ENCODE data around the gene TNPO1. TPM values are rescaled to one million over a fixed set of nuclear protein-coding genes. Genes with fewer than 3 reads are reported as not detected.
"Not testable (repeated sequence)": the region's sequence is repeated elsewhere in the genome, so short reads cannot be mapped to it uniquely, and the experiment has no call there.

TNPO1 gene
- total RNA-seq (2014; rRNA removed; shearing (Covaris generic)): 70.8 and 76.8 TPM in 2 replicates

GRCh38 chr5:72816284-72817075 lies at the start of gene TNPO1:
TSS of gene TNPO1 (plus strand) at chr5:72816661. CDS start at chr5:72816738, 77 bp downstream.
- DNase-seq (ENCODE audit: low spot score): peak; percentile 88

GRCh38 chr5:72767289-72768010 lies 49.0 kb upstream of the TNPO1 start:
- peak; percentile 31 for DNase-seq (ENCODE audit: low spot score)

GRCh38 chr5:72770266-72770665 lies 46.2 kb upstream of the TNPO1 start:
- no peak for DNase-seq (ENCODE audit: low spot score)

- DNase-seq (ENCODE audit: low spot score): no peak
Measured at GRCh38 chr5:72776684-72777083, 39.8 kb upstream of the TNPO1 start.

- DNase-seq (ENCODE audit: low spot score): no peak
Measured at GRCh38 chr5:72779520-72779919, 36.9 kb upstream of the TNPO1 start.

GRCh38 chr5:72783354-72783753 lies 33.1 kb upstream of the TNPO1 start:
- no peak for DNase-seq (ENCODE audit: low spot score)

GRCh38 chr5:72784129-72784528 lies 32.3 kb upstream of the TNPO1 start:
- DNase-seq (ENCODE audit: low spot score): no peak

GRCh38 chr5:72785801-72786200 lies 30.7 kb upstream of the TNPO1 start:
- no peak for DNase-seq (ENCODE audit: low spot score)

- DNase-seq (ENCODE audit: low spot score): no peak
Measured at GRCh38 chr5:72786676-72787075, 29.8 kb upstream of the TNPO1 start.

GRCh38 chr5:72788866-72789505 lies 27.5 kb upstream of the TNPO1 start:
- DNase-seq (ENCODE audit: low spot score): peak; percentile 31

GRCh38 chr5:72790186-72790585 lies 26.3 kb upstream of the TNPO1 start:
- DNase-seq (ENCODE audit: low spot score): no peak

- DNase-seq (ENCODE audit: low spot score): not testable (repeated sequence)
Measured at GRCh38 chr5:72792662-72793061, 23.8 kb upstream of the TNPO1 start.

GRCh38 chr5:72796001-72796400 lies 20.5 kb upstream of the TNPO1 start:
- no peak for DNase-seq (ENCODE audit: low spot score)

GRCh38 chr5:72799721-72800120 lies 16.7 kb upstream of the TNPO1 start:
- DNase-seq (ENCODE audit: low spot score): no peak

- not testable (repeated sequence) for DNase-seq (ENCODE audit: low spot score)
Measured at GRCh38 chr5:72808637-72809036, 7.8 kb upstream of the TNPO1 start.

GRCh38 chr5:72811849-72812248 lies 4.6 kb upstream of the TNPO1 start:
- DNase-seq (ENCODE audit: low spot score): no peak

GRCh38 chr5:72812488-72812887 lies 4.0 kb upstream of the TNPO1 start:
- no peak for DNase-seq (ENCODE audit: low spot score)

- no peak for DNase-seq (ENCODE audit: low spot score)
Measured at GRCh38 chr5:72814104-72814503, 2.4 kb upstream of the TNPO1 start.

GRCh38 chr5:72814864-72815263 lies 1.6 kb upstream of the TNPO1 start:
- DNase-seq (ENCODE audit: low spot score): no peak

- no peak for DNase-seq (ENCODE audit: low spot score)
Measured at GRCh38 chr5:72815580-72816283, 729 bp upstream of the TNPO1 start.

- peak; percentile 63 for DNase-seq (ENCODE audit: low spot score)
Measured at GRCh38 chr5:72817076-72817481, 618 bp downstream of the TNPO1 start.
